Measurements from ENCODE around the gene CACUL1. TPM values are rescaled to one million over a fixed set of nuclear protein-coding genes. Genes with fewer than 3 reads are reported as not detected.

The CACUL1 gene
- polyA plus RNA-seq, 1 experiment, result 7.3 TPM

DNA sequence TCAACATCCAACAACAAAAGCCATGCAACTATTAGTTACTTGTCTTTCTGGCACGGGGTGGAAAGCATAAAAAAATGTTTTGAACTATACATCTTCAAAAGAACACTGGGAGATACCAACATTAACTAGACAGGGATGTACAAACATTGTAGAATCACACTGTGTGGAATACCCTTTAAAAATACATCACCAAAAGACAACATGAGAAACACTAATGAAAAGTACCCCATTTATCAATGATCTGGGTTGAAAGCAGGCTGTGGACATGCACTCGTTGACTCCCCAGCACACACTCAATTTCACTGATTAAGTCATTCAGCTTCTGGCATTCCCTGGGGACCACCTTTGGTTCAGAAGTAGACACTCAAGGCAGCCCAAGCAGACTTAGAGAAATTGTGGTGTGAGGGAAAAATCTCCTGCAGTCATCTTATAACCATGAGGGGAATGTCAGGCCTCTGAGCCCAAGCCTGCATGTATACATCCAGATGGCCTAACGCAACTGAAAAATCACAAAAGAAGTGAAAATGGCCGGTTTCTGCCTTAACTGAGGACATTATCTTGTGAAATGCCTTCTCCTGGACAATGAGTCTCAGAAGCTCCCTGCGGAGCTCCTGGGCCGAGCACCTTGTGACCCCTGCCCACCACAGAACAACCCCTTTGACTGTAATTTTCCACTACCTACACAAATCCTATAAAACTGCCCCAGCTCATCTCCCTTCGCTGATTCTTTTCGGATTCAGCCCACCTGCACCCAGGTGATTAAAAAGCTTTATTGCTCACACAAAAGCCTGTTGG is 53.0 kb downstream of the CACUL1 start:
- peaks cover 7% of the 10 kb centered on the region for H3K36me3 ChIP-seq (ENCODE audit: control insufficient read depth, insufficient read depth, low read length)
- no peak overlapping the region for H3K4me3 ChIP-seq (ENCODE audit: low read depth, low read length)
- ChIA-PET CTCF (interaction anchor here (0.9 kb wide), 1 partner anchor 19 kb away, joined by 3 read pairs; no protein-coding TSS in a partner anchor), POLR2A (no interaction called here)
- TF ChIP-seq, protein P1, sequence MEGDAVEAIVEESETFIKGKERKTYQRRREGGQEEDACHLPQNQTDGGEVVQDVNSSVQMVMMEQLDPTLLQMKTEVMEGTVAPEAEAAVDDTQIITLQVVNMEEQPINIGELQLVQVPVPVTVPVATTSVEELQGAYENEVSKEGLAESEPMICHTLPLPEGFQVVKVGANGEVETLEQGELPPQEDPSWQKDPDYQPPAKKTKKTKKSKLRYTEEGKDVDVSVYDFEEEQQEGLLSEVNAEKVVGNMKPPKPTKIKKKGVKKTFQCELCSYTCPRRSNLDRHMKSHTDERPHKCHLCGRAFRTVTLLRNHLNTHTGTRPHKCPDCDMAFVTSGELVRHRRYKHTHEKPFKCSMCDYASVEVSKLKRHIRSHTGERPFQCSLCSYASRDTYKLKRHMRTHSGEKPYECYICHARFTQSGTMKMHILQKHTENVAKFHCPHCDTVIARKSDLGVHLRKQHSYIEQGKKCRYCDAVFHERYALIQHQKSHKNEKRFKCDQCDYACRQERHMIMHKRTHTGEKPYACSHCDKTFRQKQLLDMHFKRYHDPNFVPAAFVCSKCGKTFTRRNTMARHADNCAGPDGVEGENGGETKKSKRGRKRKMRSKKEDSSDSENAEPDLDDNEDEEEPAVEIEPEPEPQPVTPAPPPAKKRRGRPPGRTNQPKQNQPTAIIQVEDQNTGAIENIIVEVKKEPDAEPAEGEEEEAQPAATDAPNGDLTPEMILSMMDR (IDR thresholded peaks at IDR 0.05; ENCODE audit: insufficient read depth, low read depth, low read length), result no peak
- no peak for DNase-seq (ENCODE audit: low read depth)
- H3K27me3 ChIP-seq (ENCODE audit: control insufficient read depth, insufficient read depth, low read length), result no peaks in the 10 kb centered on the region

DNA sequence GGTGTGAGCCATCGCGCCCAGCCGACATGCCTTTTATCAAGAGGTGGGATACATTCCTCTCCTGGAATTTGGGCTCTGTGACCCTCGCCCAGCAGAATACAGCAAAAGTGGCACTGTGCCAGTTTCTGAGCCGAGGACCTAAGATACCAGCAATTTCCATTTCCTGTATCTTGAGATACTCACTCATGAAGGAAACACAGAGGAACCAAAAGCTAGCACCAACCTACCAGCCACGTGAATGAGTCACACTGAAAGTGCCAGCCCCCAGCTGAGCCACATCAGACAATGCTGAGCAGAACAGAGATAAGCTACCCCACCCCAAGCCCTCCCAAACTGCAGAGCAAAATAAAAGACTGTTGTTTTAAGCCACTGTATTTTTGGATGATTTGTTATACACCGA is 56.3 kb downstream of the CACUL1 start:
- CTCF ChIA-PET, result no interaction called here
- no peak for DNase-seq (ENCODE audit: low read depth)

DNA sequence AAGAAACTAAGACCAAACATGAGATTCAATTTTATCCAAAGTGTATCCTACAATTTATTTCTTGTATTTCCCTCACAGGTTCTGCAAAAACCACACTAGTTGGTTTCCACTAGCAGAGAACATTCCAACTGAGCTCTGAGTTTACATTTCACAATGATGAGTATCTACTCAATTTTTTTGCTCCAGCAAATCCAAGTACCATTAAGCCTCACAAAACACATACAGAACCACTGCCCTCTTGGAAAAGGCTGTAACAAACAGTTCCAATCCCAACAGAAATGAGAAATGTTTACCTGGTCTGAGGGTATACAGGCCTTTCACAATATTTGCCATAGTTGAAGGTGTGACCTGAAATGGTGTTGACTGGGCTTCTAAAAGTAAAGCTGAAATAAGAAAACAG is 59.9 kb downstream of the CACUL1 start:
- TF ChIP-seq, protein P1 (IDR thresholded peaks at IDR 0.05; ENCODE audit: insufficient read depth, low read depth, low read length), result no peak
- H3K36me3 ChIP-seq (ENCODE audit: control insufficient read depth, insufficient read depth, low read length), result peaks cover 3% of the 10 kb centered on the region; the same call in 1 of the 2 replicates
- DNase-seq (ENCODE audit: low read depth), result peak; percentile 25
- no peaks in the 10 kb centered on the region for H3K27me3 ChIP-seq (ENCODE audit: control insufficient read depth, insufficient read depth, low read length)
- ChIA-PET CTCF (interaction anchor here (0.9 to 2.1 kb wide), 7 partner anchors 10 to 126 kb away, joined by 3 to 5 read pairs (median 5); no protein-coding TSS in a partner anchor), POLR2A (no interaction called here)
- no peak overlapping the region for H3K4me3 ChIP-seq (ENCODE audit: low read depth, low read length)

More for the DNA sequence above, 56.3 kb downstream of the CACUL1 start:
- Histone ChIP-seq H3K36me3 (ENCODE audit: control insufficient read depth, insufficient read depth, low read length) (peaks cover 6% of the 10 kb centered on the region), H3K4me3 (ENCODE audit: low read depth, low read length) (no peak overlapping the region), H3K27me3 (ENCODE audit: control insufficient read depth, insufficient read depth, low read length) (no peaks in the 10 kb centered on the region)
- TF ChIP-seq, protein P1 (IDR thresholded peaks at IDR 0.05; ENCODE audit: insufficient read depth, low read depth, low read length), result no peak
- POLR2A ChIA-PET, result no interaction called here

DNA sequence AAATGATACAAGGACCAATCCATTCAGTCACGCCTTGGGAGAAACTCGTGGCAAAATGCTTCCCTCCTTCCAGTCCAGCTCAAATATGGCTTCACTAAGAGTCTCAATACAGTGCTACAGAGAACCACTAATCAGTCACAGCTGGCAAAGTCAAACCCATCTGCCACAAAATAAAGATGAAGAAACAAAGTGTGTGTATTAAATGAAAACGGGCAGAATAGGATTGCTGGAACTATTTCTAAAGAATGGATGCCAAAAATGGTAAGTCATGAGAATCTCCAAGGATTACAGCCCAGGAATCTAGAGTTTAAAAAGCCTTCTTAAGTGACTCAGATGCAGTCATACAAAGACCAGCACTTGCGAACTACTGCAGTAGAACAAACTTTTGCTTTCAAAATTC is 61.9 kb downstream of the CACUL1 start:
- Histone ChIP-seq H3K36me3 (ENCODE audit: control insufficient read depth, insufficient read depth, low read length) (peaks cover 2% of the 10 kb centered on the region; the same call in 1 of the 2 replicates), H3K27me3 (ENCODE audit: control insufficient read depth, insufficient read depth, low read length) (no peaks in the 10 kb centered on the region), H3K4me3 (ENCODE audit: low read depth, low read length) (no peak overlapping the region)
- DNase-seq (ENCODE audit: low read depth), result peak; percentile 92
- TF ChIP-seq, protein P1 (IDR thresholded peaks at IDR 0.05; ENCODE audit: insufficient read depth, low read depth, low read length), result no peak
- POLR2A ChIA-PET, result no interaction called here
- CTCF ChIA-PET, result interaction anchor here (1.1 kb wide), 1 partner anchor 61 kb away, joined by 5 read pairs; the partner anchor contains the start of gene CACUL1

DNA sequence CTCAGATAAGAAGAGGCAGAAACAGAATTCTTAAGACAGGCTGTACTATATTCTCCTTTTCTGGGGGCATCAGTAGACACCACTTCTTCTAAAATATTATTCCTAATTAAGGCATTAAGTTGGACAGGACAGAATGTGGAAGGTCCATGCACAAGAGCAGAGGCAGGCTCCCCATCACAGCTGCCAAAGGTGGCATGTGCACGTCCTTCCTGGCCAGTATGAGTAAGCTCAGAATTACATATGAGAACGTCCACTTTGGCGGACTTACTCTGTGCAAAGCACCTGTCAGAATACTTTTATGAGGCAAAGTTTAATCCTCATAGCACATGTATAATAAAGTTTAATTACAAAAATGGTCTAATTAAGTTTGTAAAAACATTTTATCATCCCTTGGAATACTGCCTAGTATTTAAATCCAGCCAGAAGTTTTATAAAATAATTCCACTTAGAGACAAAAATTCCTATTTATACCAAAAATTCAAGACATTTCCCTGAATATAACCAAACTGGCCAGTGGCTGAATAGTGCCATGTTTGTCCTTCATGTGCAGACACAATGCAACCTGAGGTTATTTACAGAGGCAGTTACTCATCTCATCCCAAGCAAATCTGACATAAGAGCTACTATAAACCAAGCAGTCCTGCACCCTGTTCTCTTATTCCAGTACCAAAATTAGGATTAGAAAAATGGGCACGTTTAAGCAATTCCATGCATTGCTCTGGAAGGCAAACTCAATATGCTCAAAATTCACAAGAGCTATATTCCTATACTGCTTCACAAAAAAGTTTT is 65.5 kb downstream of the CACUL1 start:
- Histone ChIP-seq H3K4me3 (ENCODE audit: low read depth, low read length) (no peak overlapping the region), H3K27me3 (ENCODE audit: control insufficient read depth, insufficient read depth, low read length) (no peaks in the 10 kb centered on the region), H3K36me3 (ENCODE audit: control insufficient read depth, insufficient read depth, low read length) (peaks cover 5% of the 10 kb centered on the region; the same call in 1 of the 2 replicates)
- DNase-seq (ENCODE audit: low read depth), result no peak
- ChIA-PET POLR2A (no interaction called here), CTCF (interaction anchor here (0.6 to 1.3 kb wide), 3 partner anchors 16 to 653 kb away, joined by 3 read pairs; no protein-coding TSS in a partner anchor)
- TF ChIP-seq, protein P1 (IDR thresholded peaks at IDR 0.05; ENCODE audit: insufficient read depth, low read depth, low read length), result no peak
